HepG2 (cell line): ENCODE results near the gene ARL6. TPM values are rescaled to one million over a fixed set of nuclear protein-coding genes. Genes with fewer than 3 reads are reported as not detected.

Experiments
- ATAC-seq: fragments of 200-7000 bp; cut with Tn5 transposase; 3 replicates; pipeline ENCODE4 v1.9.1; 2020; ENCODE audit warnings: mild to moderate bottlenecking, moderate library complexity
- BruUV-seq: library from RNA; stranded (reverse); fragments of 400-500 nt; replicated peaks from 2 replicates; lab custom pipeline; 2021; lab: Mats Ljungman, UMichigan
- CTCF ChIA-PET: fragments of 300-600 bp; formaldehyde crosslinking; extraction: SDS; loops from one replicate; lab custom pipeline; 2021; ENCODE audit warnings: low total read pairs, inconsistent platforms, low intra/inter-chr PET ratio; lab: Yijun Ruan, JAX
- POLR2A ChIA-PET: fragments of 350-600 bp; sonication (Branson Sonifier 250); formaldehyde crosslinking; loops from one replicate; lab custom pipeline; 2020; ENCODE audit warnings: antibody characterized with exemption, inconsistent platforms; lab: Yijun Ruan, JAX
- DNase-seq: peaks from one replicate; pipeline ENCODE4 v3.0.0-alpha.2; 2015; ENCODE audit warnings: low spot score
- FAIRE-seq: peaks from 3 replicates; lab custom pipeline; 2011; peaks lifted over from hg19 to GRCh38; lab: Jason Lieb, UNC
- H2AFZ ChIP-seq: one replicate; pipeline ENCODE4 v1.6.1; 2011; ENCODE audit warnings: low read length, inconsistent platforms
- H3K27ac ChIP-seq: fragments of 300-600 bp; 3 replicates; pipeline ENCODE4 v1.8.0; 2011; ENCODE audit warnings: mixed run types, mild to moderate bottlenecking, mixed read lengths, low read length, inconsistent platforms; ENCODE audit not compliant: insufficient read depth; ENCODE audit errors: extremely low read length
- H3K27me3 ChIP-seq, 2 experiments: fragments of 200-600 bp in 1 of 2; 2 replicates in 1 of 2; 3 replicates in 1 of 2; pipeline versions ENCODE4 v1.6.0 to v1.8.0; 2011; ENCODE audit warnings: low read length in 2 of 2, mild to moderate bottlenecking in 2 of 2, moderate library complexity in 2 of 2, inconsistent platforms in 1 of 2; ENCODE audit not compliant: insufficient read depth in 2 of 2, control insufficient read depth in 1 of 2
- H3K36me3 ChIP-seq, 2 experiments: fragments of 200-600 bp in 1 of 2; replicated peaks in 1 of 2; 2 replicates in 1 of 2; 3 replicates in 1 of 2; pipeline versions ENCODE4 v1.5.1 to v1.8.0; 2011; ENCODE audit warnings: low read length in 2 of 2, inconsistent platforms in 1 of 2; ENCODE audit not compliant: insufficient read depth in 2 of 2, control insufficient read depth in 1 of 2
- H3K4me1 ChIP-seq: 2 replicates; pipeline ENCODE4 v1.5.1; 2012; ENCODE audit warnings: low read length, inconsistent platforms; ENCODE audit not compliant: insufficient read depth
- H3K4me2 ChIP-seq: 2 replicates; pipeline ENCODE4 v1.6.0; 2011; ENCODE audit warnings: low read depth, low read length, inconsistent platforms
- H3K4me3 ChIP-seq, 3 experiments: fragments of 200-600 bp in 1 of 3; sonication (generic), shearing (Covaris generic) in 1 of 3; replicated peaks in 1 of 3; 2 replicates each; pipeline ENCODE4 v1.5.1; 2011 to 2016; ENCODE audit warnings: low read length in 3 of 3, inconsistent platforms in 2 of 3, low read depth in 2 of 3, mild to moderate bottlenecking in 2 of 3, control low read depth in 1 of 3, mixed read lengths in 1 of 3; ENCODE audit not compliant: insufficient read depth in 1 of 3
- H3K79me2 ChIP-seq: one replicate; pipeline ENCODE4 v1.6.1; 2011; ENCODE audit warnings: low read length, inconsistent platforms; ENCODE audit not compliant: insufficient read depth
- H3K9ac ChIP-seq: 2 replicates; pipeline ENCODE4 v1.6.0; 2011; ENCODE audit warnings: mild to moderate bottlenecking, low read depth, low read length, inconsistent platforms; ENCODE audit not compliant: insufficient read depth
- H3K9me3 ChIP-seq: 2 replicates; pipeline ENCODE4 v1.5.1; 2012; ENCODE audit warnings: mild to moderate bottlenecking, low read length
- H4K20me1 ChIP-seq: 2 replicates; pipeline ENCODE4 v1.6.0; 2011; ENCODE audit warnings: inconsistent platforms, mild to moderate bottlenecking, low read length, moderate library complexity; ENCODE audit not compliant: insufficient read depth
- DMAP1 ChIP-seq: IDR thresholded peaks from 2 replicates; pipeline ENCODE4 v1.6.1; 2016
- FOXA1 ChIP-seq, 2 experiments: fragments of 450-650 bp in 1 of 2; sonication (generic) in 1 of 2; formaldehyde crosslinking in 1 of 2; IDR thresholded peaks; 2 replicates each; pipeline versions ENCODE4 v1.4.0 to v1.6.1; 2016 to 2020; ENCODE audit warnings: missing genetic modification reagents in 1 of 2
- FOXK2 ChIP-seq: fragments of 450-650 bp; IDR thresholded peaks from 2 replicates; pipeline ENCODE4 v1.6.1; 2016
- NPAS2 ChIP-seq: sonication (generic); formaldehyde crosslinking; IDR thresholded peaks from 2 replicates; pipeline ENCODE4 v1.8.0; 2022; ENCODE audit warnings: mild to moderate bottlenecking, missing genetic modification reagents, borderline replicate concordance
- PRDM15 ChIP-seq: sonication (generic); formaldehyde crosslinking; IDR thresholded peaks from 2 replicates; pipeline ENCODE4 v1.4.0; 2020; ENCODE audit warnings: missing genetic modification reagents
- REL ChIP-seq: sonication (generic); formaldehyde crosslinking; conservative IDR thresholded peaks from 2 replicates; pipeline ENCODE4 v1.8.0; 2022; ENCODE audit warnings: mild to moderate bottlenecking, missing genetic modification reagents, moderate library complexity
- RNF2 ChIP-seq: fragments of 450-650 bp; conservative IDR thresholded peaks from 2 replicates; pipeline ENCODE4 v1.6.1; 2016; ENCODE audit warnings: low read depth
- SALL2 ChIP-seq: sonication (generic); formaldehyde crosslinking; IDR thresholded peaks from 2 replicates; pipeline ENCODE4 v1.8.1; 2023; ENCODE audit warnings: mild to moderate bottlenecking, missing genetic modification reagents, inconsistent platforms
- TFE3 ChIP-seq: IDR thresholded peaks from 2 replicates; pipeline ENCODE4 v1.6.1; 2016
- ZBTB14 ChIP-seq: sonication (generic); formaldehyde crosslinking; IDR thresholded peaks from 2 replicates; pipeline ENCODE4 v1.4.0; 2020; ENCODE audit warnings: missing genetic modification reagents
- ZBTB2 ChIP-seq: sonication (generic); formaldehyde crosslinking; IDR thresholded peaks from 2 replicates; pipeline ENCODE4 v1.8.0; 2022; ENCODE audit warnings: low read depth, missing genetic modification reagents
- ZNF235 ChIP-seq: sonication (generic); formaldehyde crosslinking; IDR thresholded peaks from 2 replicates; pipeline ENCODE4 v1.8.1; 2023; ENCODE audit warnings: mild to moderate bottlenecking, missing genetic modification reagents, borderline replicate concordance
- ZNF251 ChIP-seq: sonication (generic); formaldehyde crosslinking; IDR thresholded peaks from 2 replicates; pipeline ENCODE4 v1.9.0; 2021; ENCODE audit warnings: mild to moderate bottlenecking, missing genetic modification reagents
- ZNF263 ChIP-seq: sonication (generic); formaldehyde crosslinking; IDR thresholded peaks from 2 replicates; pipeline ENCODE4 v1.4.0; 2020; ENCODE audit warnings: missing genetic modification reagents
- ZNF543 ChIP-seq: sonication (generic); formaldehyde crosslinking; IDR thresholded peaks from 2 replicates; pipeline ENCODE4 v1.4.0; 2020; ENCODE audit warnings: mild to moderate bottlenecking, missing genetic modification reagents
- ZNF776 ChIP-seq: sonication (generic); formaldehyde crosslinking; IDR thresholded peaks from 2 replicates; pipeline ENCODE4 v1.4.0; 2020; ENCODE audit warnings: mild to moderate bottlenecking, missing genetic modification reagents
- WGBS: methylation state at CpG from one replicate; pipeline ENCODE4 v1.1.6; 2017; ENCODE audit warnings: low lambda C conversion rate; 5-methylcytosine and 5-hydroxymethylcytosine counted together
- in situ Hi-C: cut with HindIII; loops from 2 replicates; pipeline ENCODE4 v1.10.0; 2017; ENCODE audit warnings: low pct_unique_long_range_greater_than_20kb; ENCODE audit not compliant: extremely low pct_ligation_motif_present
- intact Hi-C: fragments of 100-400 bp; cut with micrococcal nuclease; formaldehyde crosslinking; loops from one replicate; pipeline ENCODE4 v1.10.0; 2022; ENCODE audit not compliant: unreplicated experiment
- polyA plus RNA-seq, 8 experiments: library from polyadenylated mRNA; depleted of rRNA in 3 of 8; stranded (reverse) in 7 of 8; unstranded in 1 of 8; fragments of >200 nt; fragmentation: Illumina TruSeq in 4 of 8; extraction: Trizol in 4 of 8; gene quantifications; 2 replicates each; pipeline versions ENCODE4 v1.2.1 to v1.2.3, GENCODE V29; 2011 to 2016; ENCODE audit warnings: low read depth in 4 of 8, missing spikeins in 1 of 8, mixed read lengths in 1 of 8; ENCODE audit not compliant: insufficient read depth in 1 of 8
- total RNA-seq, 5 experiments: library from RNA; depleted of rRNA; stranded (reverse); fragments of >200 nt; fragmentation: Illumina TruSeq; extraction: Trizol; gene quantifications; 2 replicates each; pipeline ENCODE4 v1.2.3, GENCODE V29; 2016; ENCODE audit warnings: low read depth in 1 of 5

The ARL6 gene
- total and polyA plus RNA-seq, 2 of the 13 experiments (the other 11 are each of a cell fraction or from before 2014, with no cell fraction given): 1.3 to 3.7 TPM

GRCh38 chr3:97821774-97822358 is 57.3 kb downstream of the ARL6 start, which contains the start of gene CRYBG3:
Gene CRYBG3, plus strand, starts transcription at chr3:97822011. Its CDS starts 196 bp downstream, at chr3:97822207.
- Histone ChIP-seq H3K79me2 (peaks cover 25% of the 10 kb centered on the region), H2AFZ (peak within 1 kb of the TSS; percentile 84), H3K4me1 (peaks cover 36% of the 10 kb centered on the region), H3K9ac (peak within 1 kb of the TSS; percentile 82), H3K36me3 (no peaks in the 10 kb centered on the region), H3K9me3 (no peaks in the 10 kb centered on the region), H4K20me1 (no peaks in the 10 kb centered on the region), H3K4me3 (peak within 1 kb of the TSS; percentile 94 to 97 (median 94)), H3K4me2 (peak within 1 kb of the TSS; percentile 90), H3K27ac (peak within 1 kb of the TSS; percentile 40), H3K27me3 (peaks cover 2 to 8% of the 10 kb centered on the region in 2 experiments; a peak in 3 of 5 replicates)
- DNase-seq (peak; percentile 53), ATAC-seq (peak; percentile 98), FAIRE-seq (no peak)
- intact Hi-C loops (loop anchor here (1.0 kb wide), 1 partner anchor 188 kb away; no protein-coding TSS in a partner anchor), in situ Hi-C loops (no loop called here)
- POLR2A ChIA-PET: interaction anchor here (0.6 to 1.8 kb wide), 7 partner anchors 8 to 192 kb away, joined by 3 to 8 read pairs (median 3); partner anchors contain the start of gene ARL6
- no TSS peak for BruUV-seq
- WGBS: 0% methylated on average over 2 of the region's 66 CpGs
- CTCF ChIA-PET: no interaction called here
- TF ChIP-seq ZNF776 (CRISPR knock-in tag): peak; percentile 87
- TF ChIP-seq ZNF235 (CRISPR knock-in tag): peak; percentile 73; the same call in 1 of the 2 replicates
- TF ChIP-seq NPAS2 (CRISPR knock-in tag): no peak
- peak; percentile 50; the same call in 1 of the 2 replicates for TF ChIP-seq ZNF543 (CRISPR knock-in tag)
- no peak for TF ChIP-seq FOXA1 (IDR thresholded peaks at IDR 0.05)
- TF ChIP-seq FOXA1 (CRISPR knock-in tag; IDR thresholded peaks at IDR 0.05): 0 out of 2 replicates have a peak, but pooled peaks have one; percentile 19
- peak; percentile 83; the same call in 1 of the 2 replicates for TF ChIP-seq SALL2 (CRISPR knock-in tag)
- peak; percentile 50; the same call in 1 of the 2 replicates for TF ChIP-seq DMAP1 (CRISPR knock-in tag)
- TF ChIP-seq RNF2: 0 out of 2 replicates have a peak, but pooled peaks have one; percentile 30
- no peak for TF ChIP-seq ZBTB14
- no peak for TF ChIP-seq ZNF251
- TF ChIP-seq ZBTB2 (CRISPR knock-in tag): peak; percentile 23; the same call in 1 of the 2 replicates
- 0 out of 2 replicates have a peak, but pooled peaks have one; percentile 53 for TF ChIP-seq REL
- TF ChIP-seq ZNF263 (CRISPR knock-in tag): peak; percentile 66; the same call in 1 of the 2 replicates
- no peak for TF ChIP-seq FOXK2
- 0 out of 2 replicates have a peak, but pooled peaks have one; percentile 7 for TF ChIP-seq TFE3 (CRISPR knock-in tag)
- peak; percentile 24; the same call in 1 of the 2 replicates for TF ChIP-seq PRDM15
